Neural cell (in vitro differentiated cells): ENCODE results near the gene HDAC9. TPM values are rescaled to one million over a fixed set of nuclear protein-coding genes. Genes with fewer than 3 reads are reported as not detected.

Source experiments
- H2AFZ ChIP-seq: fragments of 200-600, 300-800 bp; sonication (generic), shearing (Covaris generic); 2 replicates; pipeline ENCODE4 v1.6.0; 2014; ENCODE audit warnings: low read depth, mild to moderate bottlenecking, antibody characterized with exemption, low read length, moderate library complexity
- H3F3A ChIP-seq: fragments of 200-600 bp; shearing (Covaris generic); 2 replicates; pipeline ENCODE4 v1.6.1; 2016; ENCODE audit warnings: mild to moderate bottlenecking, moderate library complexity, mixed read lengths, antibody characterized with exemption, low read length; ENCODE audit not compliant: insufficient read depth, poor library complexity, severe bottlenecking
- H3K27ac ChIP-seq: fragments of 200-600, 300-800 bp; sonication (generic), shearing (Covaris generic); 2 replicates; pipeline ENCODE4 v1.5.1; 2014; ENCODE audit warnings: mild to moderate bottlenecking, low read length, moderate library complexity
- H3K27me3 ChIP-seq: fragments of 300-800, 200-600 bp; sonication (generic), shearing (Covaris generic); 2 replicates; pipeline ENCODE4 v1.6.0; 2014; ENCODE audit warnings: mild to moderate bottlenecking, low read depth, low read length, moderate library complexity; ENCODE audit not compliant: insufficient read depth
- H3K36me3 ChIP-seq: fragments of 300-800, 200-600 bp; sonication (generic), shearing (Covaris generic); 2 replicates; pipeline ENCODE4 v1.5.1; 2014; ENCODE audit warnings: mild to moderate bottlenecking, antibody characterized with exemption, low read length, moderate library complexity; ENCODE audit not compliant: insufficient read depth
- H3K4me2 ChIP-seq: fragments of 300-800, 200-600 bp; sonication (generic), shearing (Covaris generic); 2 replicates; pipeline ENCODE4 v1.6.0; 2014; ENCODE audit warnings: mild to moderate bottlenecking, low read length
- H3K4me3 ChIP-seq: fragments of 300-800, 200-600 bp; sonication (generic), shearing (Covaris generic); 2 replicates; pipeline ENCODE4 v1.5.1; 2014; ENCODE audit warnings: mild to moderate bottlenecking, low read length, moderate library complexity
- H3K79me2 ChIP-seq: fragments of 200-600 bp; shearing (Covaris generic); replicated peaks from 2 replicates; pipeline ENCODE4 v1.6.0; 2014; ENCODE audit warnings: mild to moderate bottlenecking, low read length, moderate library complexity; ENCODE audit not compliant: insufficient read depth
- H3K9ac ChIP-seq: fragments of 300-800, 200-600 bp; sonication (generic), shearing (Covaris generic); 2 replicates; pipeline ENCODE4 v1.6.1; 2016; ENCODE audit warnings: mild to moderate bottlenecking, low read length, mixed read lengths
- H3K9me2 ChIP-seq: fragments of 200-600 bp; shearing (Covaris generic); 2 replicates; pipeline ENCODE4 v1.6.1; 2016; ENCODE audit warnings: mild to moderate bottlenecking, low read length, mixed read lengths; ENCODE audit not compliant: insufficient read depth
- H3K9me3 ChIP-seq: fragments of 200-600, 300-800 bp; sonication (generic), shearing (Covaris generic); 2 replicates; pipeline ENCODE4 v1.6.1; 2016; ENCODE audit warnings: mild to moderate bottlenecking, mixed run types, low read length, moderate library complexity, mixed read lengths
- H4K20me1 ChIP-seq: fragments of 200-600 bp; shearing (Covaris generic); 2 replicates; pipeline ENCODE4 v1.6.1; 2016; ENCODE audit warnings: mild to moderate bottlenecking, mixed run types; ENCODE audit not compliant: insufficient read depth
- CTCF ChIP-seq: fragments of 450-650 bp; IDR thresholded peaks from 2 replicates; pipeline ENCODE4 v1.5.1; 2014; ENCODE audit warnings: antibody characterized with exemption, mild to moderate bottlenecking, moderate library complexity; ENCODE audit not compliant: poor library complexity, severe bottlenecking
- EP300 ChIP-seq: fragments of 450-650 bp; conservative IDR thresholded peaks from 2 replicates; pipeline ENCODE4 v1.6.1; 2014; ENCODE audit warnings: antibody characterized with exemption, mild to moderate bottlenecking, moderate library complexity; ENCODE audit not compliant: poor library complexity, severe bottlenecking
- EZH2 ChIP-seq: fragments of 200-600, 300-800 bp; shearing (Covaris generic), sonication (generic); IDR thresholded peaks from 2 replicates; pipeline ENCODE4 v1.6.1; 2014; ENCODE audit warnings: antibody characterized with exemption, low read length, borderline replicate concordance, mild to moderate bottlenecking; ENCODE audit not compliant: insufficient read depth, poor library complexity, severe bottlenecking
- MXI1 ChIP-seq: fragments of 450-650 bp; conservative IDR thresholded peaks from 2 replicates; pipeline ENCODE4 v1.6.1; 2014; ENCODE audit warnings: antibody characterized with exemption, mild to moderate bottlenecking; ENCODE audit not compliant: poor library complexity, severe bottlenecking
- POLR2AphosphoS5 ChIP-seq: IDR thresholded peaks from 2 replicates; pipeline ENCODE4 v1.6.1; 2012
- RAD21 ChIP-seq: fragments of 450-650 bp; conservative IDR thresholded peaks from 2 replicates; pipeline ENCODE4 v1.6.1; 2014; ENCODE audit warnings: antibody characterized with exemption, mild to moderate bottlenecking, moderate library complexity
- REST ChIP-seq: IDR thresholded peaks from 2 replicates; pipeline ENCODE4 v1.6.1; 2012; ENCODE audit warnings: borderline replicate concordance
- SMC3 ChIP-seq: fragments of 450-650 bp; conservative IDR thresholded peaks from 2 replicates; pipeline ENCODE4 v1.6.1; 2014; ENCODE audit warnings: antibody characterized with exemption, mild to moderate bottlenecking, moderate library complexity; ENCODE audit not compliant: poor library complexity
- TAF1 ChIP-seq: IDR thresholded peaks from 2 replicates; pipeline ENCODE4 v1.6.1; 2012; ENCODE audit warnings: low read depth
- polyA plus RNA-seq: library from polyadenylated mRNA; depleted of rRNA; stranded (reverse); fragments of >200 nt; gene quantifications from 2 replicates; pipeline ENCODE4 v1.2.3, GENCODE V29; 2014

The HDAC9 gene
- polyA plus RNA-seq, 1 donor from 2014 or later, result 15.9 TPM

GRCh38 chr7:18803923-18804322 lies 308.4 kb downstream of the HDAC9 start:
- no peak for TF ChIP-seq POLR2AphosphoS5
- no peak for TF ChIP-seq REST
- TF ChIP-seq RAD21, result no peak
- Histone ChIP-seq H3K9ac (no peak overlapping the region), H3K4me3 (no peak overlapping the region), H3K27ac (no peak overlapping the region), H3K36me3 (no peaks in the 10 kb centered on the region), H3F3A (no peaks in the 10 kb centered on the region), H3K9me3 (peaks cover 4% of the 10 kb centered on the region), H3K27me3 (no peaks in the 10 kb centered on the region), H2AFZ (no peak overlapping the region), H3K9me2 (no peaks in the 10 kb centered on the region), H4K20me1 (no peaks in the 10 kb centered on the region), H3K79me2 (no peaks in the 10 kb centered on the region), H3K4me2 (no peak overlapping the region)

- Histone ChIP-seq H3K9me3 (peaks cover 4% of the 10 kb centered on the region), H3K4me2 (no peak overlapping the region), H3K9me2 (no peaks in the 10 kb centered on the region), H4K20me1 (no peaks in the 10 kb centered on the region), H2AFZ (no peak overlapping the region), H3K9ac (no peak overlapping the region), H3K4me3 (no peak overlapping the region), H3K27me3 (no peaks in the 10 kb centered on the region), H3K79me2 (no peaks in the 10 kb centered on the region), H3K36me3 (no peaks in the 10 kb centered on the region), H3F3A (no peaks in the 10 kb centered on the region), H3K27ac (no peak overlapping the region)
- TF ChIP-seq TAF1 (no peak), POLR2AphosphoS5 (no peak), SMC3 (no peak), MXI1 (no peak), RAD21 (no peak), EZH2 (no peak), EP300 (no peak), CTCF (no peak), REST (no peak)
Measured at GRCh38 chr7:18806177-18806576, 310.6 kb downstream of the HDAC9 start.
